Uterus (tissue), 2 donors: Measurements from ENCODE around the gene LENG9.
"Not testable (repeated sequence)": the region's sequence is repeated elsewhere in the genome, so short reads cannot be mapped to it uniquely, and the experiment has no call there.

Source experiments
- POLR2A ChIP-seq, 2 donors: fragments of 450-650 bp; IDR thresholded peaks; one replicate each; pipeline ENCODE4 v1.6.1; 2016; ENCODE audit warnings: antibody characterized with exemption in 2 of 2, mild to moderate bottlenecking in 1 of 2, moderate library complexity in 1 of 2
- TF ChIP-seq, protein P1 (sequence below), 4 experiments: fragments of 200-600 bp in 2 of 4; fragments of 450-650 bp in 2 of 4; sonication (generic) in 2 of 4; IDR thresholded peaks; one replicate each; pipeline ENCODE4 v1.5.1; 2016 to 2019; ENCODE audit warnings: antibody characterized with exemption in 4 of 4, mild to moderate bottlenecking in 2 of 4, moderate library complexity in 1 of 4

DNA sequence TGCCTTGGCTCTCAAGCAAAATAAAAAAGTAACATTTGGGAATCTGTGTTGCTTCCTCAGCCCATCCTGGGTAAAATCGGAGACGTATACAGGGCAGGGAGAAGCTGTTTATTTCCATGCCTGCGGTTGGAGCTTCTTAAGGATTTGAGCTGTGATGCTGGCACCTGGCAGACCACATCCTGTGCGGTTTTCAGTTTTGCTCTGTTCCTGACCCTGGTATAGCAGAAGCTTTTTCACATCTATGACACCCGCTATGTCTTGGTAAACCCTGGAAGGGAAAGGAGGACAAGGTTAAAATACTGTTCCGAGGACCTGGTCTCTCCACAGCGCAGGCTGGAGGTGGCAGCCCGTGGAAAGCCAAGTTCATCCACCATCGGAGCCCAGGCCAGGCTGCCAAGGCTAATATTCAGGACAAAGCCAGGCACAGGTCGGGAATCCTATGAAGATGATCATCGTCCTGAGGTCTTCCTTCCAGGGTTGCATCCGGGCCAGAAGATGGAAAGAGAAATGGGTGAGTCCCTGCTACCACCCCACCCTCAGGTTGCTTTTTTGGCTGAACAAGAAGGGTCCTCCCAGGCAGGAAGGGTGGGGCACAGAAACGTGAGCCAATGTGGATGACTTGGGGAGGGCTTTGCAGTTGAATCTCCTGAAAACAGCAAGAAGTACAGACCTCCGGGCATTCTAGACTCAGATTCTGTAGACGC lies 34.3 kb upstream of the LENG9 start:
- not testable (repeated sequence) for TF ChIP-seq POLR2A (IDR thresholded peaks at IDR 0.05)
- TF ChIP-seq, protein P1, sequence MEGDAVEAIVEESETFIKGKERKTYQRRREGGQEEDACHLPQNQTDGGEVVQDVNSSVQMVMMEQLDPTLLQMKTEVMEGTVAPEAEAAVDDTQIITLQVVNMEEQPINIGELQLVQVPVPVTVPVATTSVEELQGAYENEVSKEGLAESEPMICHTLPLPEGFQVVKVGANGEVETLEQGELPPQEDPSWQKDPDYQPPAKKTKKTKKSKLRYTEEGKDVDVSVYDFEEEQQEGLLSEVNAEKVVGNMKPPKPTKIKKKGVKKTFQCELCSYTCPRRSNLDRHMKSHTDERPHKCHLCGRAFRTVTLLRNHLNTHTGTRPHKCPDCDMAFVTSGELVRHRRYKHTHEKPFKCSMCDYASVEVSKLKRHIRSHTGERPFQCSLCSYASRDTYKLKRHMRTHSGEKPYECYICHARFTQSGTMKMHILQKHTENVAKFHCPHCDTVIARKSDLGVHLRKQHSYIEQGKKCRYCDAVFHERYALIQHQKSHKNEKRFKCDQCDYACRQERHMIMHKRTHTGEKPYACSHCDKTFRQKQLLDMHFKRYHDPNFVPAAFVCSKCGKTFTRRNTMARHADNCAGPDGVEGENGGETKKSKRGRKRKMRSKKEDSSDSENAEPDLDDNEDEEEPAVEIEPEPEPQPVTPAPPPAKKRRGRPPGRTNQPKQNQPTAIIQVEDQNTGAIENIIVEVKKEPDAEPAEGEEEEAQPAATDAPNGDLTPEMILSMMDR (IDR thresholded peaks at IDR 0.05), result not testable (repeated sequence)
